ENCODE results near the gene DYNLT3. TPM values are rescaled to one million over a fixed set of nuclear protein-coding genes. Genes with fewer than 3 reads are reported as not detected.

DYNLT3 gene
- total RNA-seq, 1 experiment from 2014 or later, result 28.0 TPM

DNA sequence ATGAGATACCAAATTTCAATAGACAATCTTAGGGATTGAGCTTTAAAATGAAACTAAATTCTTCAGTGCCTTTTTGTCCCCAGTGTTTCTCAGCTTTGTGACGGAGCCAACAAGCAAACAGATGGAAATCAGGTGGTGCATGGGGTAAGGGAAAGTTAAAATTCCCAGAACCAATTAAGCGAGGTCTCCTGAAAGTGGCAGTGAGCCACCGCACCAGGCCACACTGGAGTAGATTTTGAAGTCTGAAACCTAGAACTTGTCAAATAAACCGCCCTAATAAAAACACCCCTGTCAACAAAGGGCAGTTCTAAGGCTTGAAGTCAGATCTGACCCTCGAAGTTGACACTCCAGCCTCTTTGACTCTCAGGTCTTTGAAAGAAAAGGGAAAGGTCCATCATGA lies 40.6 kb upstream of the DYNLT3 start:
- no peaks in the 10 kb centered on the region for H3K36me3 Mint-ChIP-seq (ENCODE audit: insufficient read depth, unreplicated experiment)
- no peaks in the 10 kb centered on the region for H3K9me3 Mint-ChIP-seq (ENCODE audit: low read depth, unreplicated experiment)
- H3K27ac Mint-ChIP-seq (ENCODE audit: unreplicated experiment), result no peak overlapping the region
- TF ChIP-seq, protein P1, sequence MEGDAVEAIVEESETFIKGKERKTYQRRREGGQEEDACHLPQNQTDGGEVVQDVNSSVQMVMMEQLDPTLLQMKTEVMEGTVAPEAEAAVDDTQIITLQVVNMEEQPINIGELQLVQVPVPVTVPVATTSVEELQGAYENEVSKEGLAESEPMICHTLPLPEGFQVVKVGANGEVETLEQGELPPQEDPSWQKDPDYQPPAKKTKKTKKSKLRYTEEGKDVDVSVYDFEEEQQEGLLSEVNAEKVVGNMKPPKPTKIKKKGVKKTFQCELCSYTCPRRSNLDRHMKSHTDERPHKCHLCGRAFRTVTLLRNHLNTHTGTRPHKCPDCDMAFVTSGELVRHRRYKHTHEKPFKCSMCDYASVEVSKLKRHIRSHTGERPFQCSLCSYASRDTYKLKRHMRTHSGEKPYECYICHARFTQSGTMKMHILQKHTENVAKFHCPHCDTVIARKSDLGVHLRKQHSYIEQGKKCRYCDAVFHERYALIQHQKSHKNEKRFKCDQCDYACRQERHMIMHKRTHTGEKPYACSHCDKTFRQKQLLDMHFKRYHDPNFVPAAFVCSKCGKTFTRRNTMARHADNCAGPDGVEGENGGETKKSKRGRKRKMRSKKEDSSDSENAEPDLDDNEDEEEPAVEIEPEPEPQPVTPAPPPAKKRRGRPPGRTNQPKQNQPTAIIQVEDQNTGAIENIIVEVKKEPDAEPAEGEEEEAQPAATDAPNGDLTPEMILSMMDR (IDR thresholded peaks at IDR 0.05; ENCODE audit: unreplicated experiment), result no peak
- intact Hi-C loops (cut with micrococcal nuclease; ENCODE audit: unreplicated experiment), result no loop called here
- CTCF ChIA-PET, result no interaction called here
- no peaks in the 10 kb centered on the region for H3K27me3 Mint-ChIP-seq (ENCODE audit: unreplicated experiment)
- no peak overlapping the region for H3K4me3 Mint-ChIP-seq (ENCODE audit: low read depth, unreplicated experiment)
- no peaks in the 10 kb centered on the region for H3K4me1 Mint-ChIP-seq (ENCODE audit: low read depth, unreplicated experiment)
- DNase-seq, result no peak
- no TSS peak for BruUV-seq (replicated peaks)

GRCh38 chrX:37887347-37887746 lies 40.0 kb upstream of the DYNLT3 start:
- Mint-ChIP-seq H3K4me3 (ENCODE audit: low read depth, unreplicated experiment) (no peak overlapping the region), H3K4me1 (ENCODE audit: low read depth, unreplicated experiment) (peaks cover 6% of the 10 kb centered on the region), H3K27ac (ENCODE audit: unreplicated experiment) (no peak overlapping the region), H3K27me3 (ENCODE audit: unreplicated experiment) (no peaks in the 10 kb centered on the region), H3K9me3 (ENCODE audit: low read depth, unreplicated experiment) (no peaks in the 10 kb centered on the region), H3K36me3 (ENCODE audit: insufficient read depth, unreplicated experiment) (no peaks in the 10 kb centered on the region)
- CTCF ChIA-PET, result no interaction called here
- DNase-seq, result no peak
- no TSS peak for BruUV-seq (replicated peaks)
- intact Hi-C loops (cut with micrococcal nuclease; ENCODE audit: unreplicated experiment), result no loop called here
- TF ChIP-seq, protein P1 (IDR thresholded peaks at IDR 0.05; ENCODE audit: unreplicated experiment), result no peak

GRCh38 chrX:37883196-37883595 lies 35.8 kb upstream of the DYNLT3 start:
- Mint-ChIP-seq H3K27ac (ENCODE audit: unreplicated experiment) (peak overlapping the region; percentile 71), H3K27me3 (ENCODE audit: unreplicated experiment) (no peaks in the 10 kb centered on the region), H3K36me3 (ENCODE audit: insufficient read depth, unreplicated experiment) (no peaks in the 10 kb centered on the region), H3K9me3 (ENCODE audit: low read depth, unreplicated experiment) (no peaks in the 10 kb centered on the region), H3K4me1 (ENCODE audit: low read depth, unreplicated experiment) (peaks cover 12% of the 10 kb centered on the region), H3K4me3 (ENCODE audit: low read depth, unreplicated experiment) (no peak overlapping the region)
- no TSS peak for BruUV-seq (replicated peaks)
- intact Hi-C loops (cut with micrococcal nuclease; ENCODE audit: unreplicated experiment), result no loop called here
- CTCF ChIA-PET, result interaction anchor here (1.2 kb wide), 1 partner anchor 198 kb away, joined by 3 read pairs; the partner anchor contains the start of gene XK
- TF ChIP-seq, protein P1 (IDR thresholded peaks at IDR 0.05; ENCODE audit: unreplicated experiment), result no peak
- DNase-seq, result peak; percentile 47

GRCh38 chrX:37879692-37880091 lies 32.3 kb upstream of the DYNLT3 start:
- H3K27ac Mint-ChIP-seq (ENCODE audit: unreplicated experiment), result no peak overlapping the region
- H3K9me3 Mint-ChIP-seq (ENCODE audit: low read depth, unreplicated experiment), result no peaks in the 10 kb centered on the region
- DNase-seq, result no peak
- intact Hi-C loops (cut with micrococcal nuclease; ENCODE audit: unreplicated experiment), result no loop called here
- CTCF ChIA-PET, result no interaction called here
- peaks cover 12% of the 10 kb centered on the region for H3K4me1 Mint-ChIP-seq (ENCODE audit: low read depth, unreplicated experiment)
- H3K36me3 Mint-ChIP-seq (ENCODE audit: insufficient read depth, unreplicated experiment), result no peaks in the 10 kb centered on the region
- no peak overlapping the region for H3K4me3 Mint-ChIP-seq (ENCODE audit: low read depth, unreplicated experiment)
- no peaks in the 10 kb centered on the region for H3K27me3 Mint-ChIP-seq (ENCODE audit: unreplicated experiment)
- TF ChIP-seq, protein P1 (IDR thresholded peaks at IDR 0.05; ENCODE audit: unreplicated experiment), result no peak
- BruUV-seq (replicated peaks), result no TSS peak

All from Calu3 (cell line).